Activated CD8-positive, alpha-beta T cell treated with anti-CD3 and anti-CD28 coated beads for 36 hours (primary cell): ENCODE measurements around the gene NAGS. TPM values are rescaled to one million over a fixed set of nuclear protein-coding genes. Genes with fewer than 3 reads are reported as not detected.
"Not testable (repeated sequence)": the region's sequence is repeated elsewhere in the genome, so short reads cannot be mapped to it uniquely, and the experiment has no call there.

ENCODE experiments used
- ATAC-seq: fragments of 200-7000 bp; cut with Tn5 transposase; one replicate; pipeline ENCODE4 v1.10.0; 2021; ENCODE audit warnings: mild to moderate bottlenecking, moderate library complexity
- CTCF ChIA-PET: fragments of 350-600 bp; sonication (Branson Sonifier 250); formaldehyde crosslinking; loops from one replicate; lab custom pipeline; 2021; ENCODE audit warnings: antibody characterized with exemption; lab: Charles Lee
- POLR2A ChIA-PET: fragments of 350-600 bp; sonication (Branson Sonifier 250); formaldehyde crosslinking; loops from one replicate; lab custom pipeline; 2021; ENCODE audit warnings: antibody characterized with exemption; lab: Charles Lee
- DNase-seq: peaks from one replicate; pipeline ENCODE4 v3.0.0-alpha.2; 2020
- H3K27ac Mint-ChIP-seq: one replicate; pipeline ENCODE4 v1.8.0; 2021; ENCODE audit warnings: mild to moderate bottlenecking, mixed read lengths
- H3K27me3 Mint-ChIP-seq: one replicate; pipeline ENCODE4 v1.8.0; 2021; ENCODE audit warnings: mixed read lengths
- H3K36me3 Mint-ChIP-seq: one replicate; pipeline ENCODE4 v1.8.0; 2021; ENCODE audit warnings: low read depth, mixed read lengths
- H3K4me1 Mint-ChIP-seq: one replicate; pipeline ENCODE4 v1.8.0; 2021; ENCODE audit warnings: low read depth, mixed read lengths
- H3K4me3 Mint-ChIP-seq: one replicate; pipeline ENCODE4 v1.8.0; 2021; ENCODE audit warnings: mild to moderate bottlenecking, moderate library complexity, mixed read lengths
- H3K9me3 Mint-ChIP-seq: one replicate; pipeline ENCODE4 v1.8.0; 2021; ENCODE audit warnings: mixed read lengths
- CTCF ChIP-seq: fragments of 200-600 bp; IDR thresholded peaks from one replicate; pipeline ENCODE4 v1.8.0; 2022; ENCODE audit warnings: antibody characterized with exemption, mild to moderate bottlenecking
- intact Hi-C: fragments of 100-400 bp; cut with micrococcal nuclease; formaldehyde crosslinking; loops from one replicate; pipeline ENCODE4 v1.10.0; 2022
- total RNA-seq, 2 experiments: library from RNA; stranded (reverse); gene quantifications; one replicate each; pipeline ENCODE4 v1.2.3, GENCODE V29; 2021

NAGS gene
- total RNA-seq, 2 experiments from 2014 or later = 1.7 to 2.4 TPM

DNA sequence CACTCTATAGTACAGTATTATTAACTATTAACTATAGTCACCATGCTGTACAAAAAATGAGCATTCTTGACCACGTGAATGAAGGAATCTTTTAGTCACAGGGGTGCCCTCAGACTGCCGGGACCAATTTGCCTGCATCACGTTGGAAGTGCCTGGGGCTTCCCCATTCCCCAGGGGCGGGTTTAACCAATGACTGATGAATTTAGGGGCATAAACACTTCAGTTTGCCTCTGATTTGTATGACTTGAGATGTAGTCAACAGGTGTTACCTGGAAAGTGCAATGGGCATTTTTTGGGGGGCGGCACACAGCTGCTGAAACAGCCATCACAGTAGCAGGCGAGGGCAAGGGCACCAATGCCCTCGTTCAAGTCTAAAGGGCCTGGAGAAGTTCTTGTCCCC lies 41.9 kb upstream of the NAGS start:
- TF ChIP-seq CTCF = no peak
- intact Hi-C loops = no loop called here
- ATAC-seq (no peak), DNase-seq (no peak)
- H3K27me3 Mint-ChIP-seq = peaks cover 8% of the 10 kb centered on the region
- no peaks in the 10 kb centered on the region for H3K9me3 Mint-ChIP-seq
- H3K36me3 Mint-ChIP-seq = no peaks in the 10 kb centered on the region
- no peak overlapping the region for H3K4me3 Mint-ChIP-seq
- ChIA-PET POLR2A (no interaction called here), CTCF (interaction anchor here (0.8 to 7.0 kb wide), 2 partner anchors 18 to 53 kb away, joined by 3 to 43 read pairs; partner anchors contain the start of gene PPY)
- H3K4me1 Mint-ChIP-seq = no peaks in the 10 kb centered on the region
- no peak overlapping the region for H3K27ac Mint-ChIP-seq

DNA sequence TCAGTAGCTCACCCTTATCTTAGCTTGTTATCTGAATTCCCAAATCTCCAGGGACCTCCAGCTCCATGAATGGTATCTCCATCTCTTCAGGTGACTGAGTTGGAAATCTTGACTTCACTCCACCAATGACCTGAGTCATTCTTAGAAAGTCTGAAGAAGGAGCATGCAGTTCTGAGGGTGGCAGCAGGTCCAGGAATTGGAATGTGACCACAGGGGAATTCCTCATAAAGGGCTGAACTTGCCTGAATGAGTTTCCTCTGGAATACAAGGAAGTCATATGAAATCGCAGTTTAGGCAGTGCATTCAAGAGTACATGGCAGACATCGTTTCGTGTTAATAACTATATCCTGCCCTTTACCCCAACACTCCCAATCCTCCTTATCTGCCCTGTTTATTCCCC lies 38.1 kb upstream of the NAGS start:
- no peak for TF ChIP-seq CTCF
- intact Hi-C loops = no loop called here
- no peak overlapping the region for H3K4me3 Mint-ChIP-seq
- H3K9me3 Mint-ChIP-seq = no peaks in the 10 kb centered on the region
- DNase-seq = no peak
- H3K27me3 Mint-ChIP-seq = peaks cover 6% of the 10 kb centered on the region
- H3K27ac Mint-ChIP-seq = no peak overlapping the region
- H3K36me3 Mint-ChIP-seq = no peaks in the 10 kb centered on the region
- CTCF ChIA-PET = interaction anchor here (0.8 to 1.3 kb wide), 2 partner anchors 22 to 24 kb away, joined by 3 read pairs; partner anchors contain the start of gene PPY
- no peak for ATAC-seq
- H3K4me1 Mint-ChIP-seq = no peaks in the 10 kb centered on the region
- POLR2A ChIA-PET = no interaction called here

DNA sequence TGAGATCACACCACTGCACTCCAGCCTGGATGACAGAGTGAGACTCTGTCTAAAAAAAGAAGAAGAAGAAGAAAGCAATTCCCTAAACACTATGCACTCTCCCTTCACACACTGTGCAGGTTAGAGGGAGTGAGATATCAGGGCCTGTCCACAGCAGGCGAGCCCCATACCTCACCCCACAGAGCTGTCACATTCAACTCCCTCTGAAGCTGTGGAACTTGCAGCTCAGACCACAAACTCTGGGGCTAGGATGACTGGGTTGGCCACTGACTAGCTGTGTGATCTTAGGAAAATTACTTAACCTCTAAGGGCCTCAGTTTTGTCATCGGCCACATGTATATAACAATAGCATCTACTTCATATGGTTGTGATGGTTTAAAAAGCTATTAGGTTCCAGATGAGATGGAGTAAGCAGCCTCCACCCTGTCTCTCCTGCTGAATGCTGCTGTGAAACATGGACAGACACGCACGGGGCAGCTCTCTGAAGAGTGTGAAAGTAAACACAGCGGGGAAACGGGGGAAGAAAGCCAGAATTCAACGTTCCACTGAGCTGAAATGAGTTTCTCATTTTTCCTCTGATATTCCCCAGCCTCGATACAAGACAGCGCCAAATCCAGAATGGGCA lies 37.1 kb upstream of the NAGS start:
- intact Hi-C loops = no loop called here
- CTCF ChIA-PET = interaction anchor here (1.2 to 1.6 kb wide), 4 partner anchors 23 to 88 kb away, joined by 3 read pairs; partner anchors contain the start of gene PPY
- Mint-ChIP-seq H3K4me1 (no peaks in the 10 kb centered on the region), H3K27ac (no peak overlapping the region), H3K36me3 (no peaks in the 10 kb centered on the region), H3K9me3 (no peaks in the 10 kb centered on the region), H3K4me3 (no peak overlapping the region), H3K27me3 (peaks cover 2% of the 10 kb centered on the region)
- DNase-seq = no peak
- no peak for ATAC-seq
- POLR2A ChIA-PET = no interaction called here
- no peak for TF ChIP-seq CTCF

DNA sequence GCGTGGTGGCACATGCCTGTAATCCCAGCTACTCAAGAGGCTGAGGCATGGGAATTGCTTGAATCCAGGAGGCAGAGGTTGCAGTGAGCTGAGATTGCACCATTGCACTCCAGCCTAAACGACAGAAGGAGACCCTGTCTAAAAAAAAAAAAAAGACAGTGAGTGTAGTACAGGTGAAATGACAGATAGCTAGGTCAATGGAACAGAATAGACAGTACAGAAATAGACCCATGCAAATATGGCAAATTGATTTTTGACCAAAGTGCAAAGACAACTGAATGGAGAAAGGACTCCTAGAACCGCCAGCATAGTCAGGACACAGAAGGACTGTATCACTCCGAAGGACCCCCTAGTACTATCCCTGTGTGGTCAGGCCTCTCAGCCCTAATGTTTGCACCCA lies 34.1 kb upstream of the NAGS start:
- no peak for TF ChIP-seq CTCF
- intact Hi-C loops = no loop called here
- Mint-ChIP-seq H3K4me3 (no peak overlapping the region), H3K36me3 (no peaks in the 10 kb centered on the region), H3K27ac (no peak overlapping the region), H3K4me1 (no peaks in the 10 kb centered on the region), H3K27me3 (peaks cover 3% of the 10 kb centered on the region), H3K9me3 (no peaks in the 10 kb centered on the region)
- POLR2A ChIA-PET = no interaction called here
- no peak for DNase-seq
- ATAC-seq = no peak
- CTCF ChIA-PET = interaction anchor here (0.7 to 2.1 kb wide), 4 partner anchors 20 to 92 kb away, joined by 3 to 8 read pairs (median 4); partner anchors contain the start of gene PPY

DNA sequence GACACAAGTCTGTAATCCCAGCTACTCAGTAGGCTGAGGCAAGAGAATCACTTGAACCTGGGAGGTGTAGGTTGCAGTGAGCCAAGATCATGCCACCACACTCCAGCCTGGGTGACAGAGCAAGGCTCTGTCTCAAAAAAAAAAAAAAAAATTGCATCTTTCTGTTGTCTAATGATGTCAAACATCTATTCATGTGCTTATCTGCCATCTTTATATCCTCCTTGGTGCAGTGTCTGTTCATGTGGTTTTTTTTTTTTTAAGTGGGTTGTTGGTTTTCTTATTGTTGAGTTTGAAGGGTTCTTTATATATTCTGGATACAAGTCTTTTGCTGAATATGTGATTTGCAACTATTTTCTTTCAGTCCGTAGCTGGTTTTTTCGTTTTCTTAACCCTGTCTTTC lies 33.0 kb upstream of the NAGS start:
- H3K36me3 Mint-ChIP-seq, H3K4me3 Mint-ChIP-seq, H3K27me3 Mint-ChIP-seq, intact Hi-C loops, ATAC-seq, H3K9me3 Mint-ChIP-seq, H3K27ac Mint-ChIP-seq, DNase-seq, H3K4me1 Mint-ChIP-seq: not testable (repeated sequence)
- ChIA-PET POLR2A (interaction anchor here (0.8 kb wide), 1 partner anchor 294 kb away, joined by 3 read pairs; no protein-coding TSS in a partner anchor), CTCF (interaction anchor here (1.2 to 1.9 kb wide), 3 partner anchors 23 to 125 kb away, joined by 3 to 8 read pairs (median 8); partner anchors contain the start of gene PPY)

DNA sequence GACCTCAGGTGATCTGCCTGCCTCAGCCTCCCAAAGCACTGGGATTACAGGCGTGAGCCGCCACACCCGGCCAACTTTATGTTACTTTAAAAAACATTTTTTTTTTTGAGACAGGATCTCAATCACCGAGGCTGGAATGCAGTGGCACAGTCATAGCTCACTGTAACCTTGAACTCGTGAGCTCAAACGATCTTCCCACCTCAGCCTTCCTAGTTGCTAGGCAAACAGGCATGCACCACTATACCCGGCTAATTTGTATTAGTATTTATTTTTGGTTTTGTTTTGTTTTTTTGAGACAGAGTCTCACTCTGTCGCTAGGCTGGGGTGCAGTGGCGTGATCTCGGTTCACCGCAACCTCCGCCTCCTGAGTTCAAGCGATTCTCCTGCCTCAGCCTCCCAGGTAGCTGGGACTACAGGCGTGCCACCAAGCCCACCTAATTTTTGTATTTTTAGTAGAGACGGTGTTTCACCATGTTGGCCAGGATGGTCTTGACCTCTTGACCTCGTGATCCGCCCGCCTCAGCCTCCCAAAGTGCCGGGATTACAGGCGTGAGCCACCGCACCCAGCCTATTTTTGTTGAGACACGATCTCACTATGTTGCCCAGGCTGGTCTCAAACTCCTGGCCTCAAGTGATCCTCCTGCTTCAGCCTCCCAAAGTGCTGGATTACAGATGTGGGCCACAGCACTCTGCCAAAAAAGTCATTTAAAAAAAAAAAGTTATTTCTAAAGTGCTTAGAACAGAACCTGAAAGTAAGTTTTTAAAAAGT lies 31.8 kb upstream of the NAGS start:
- H3K27ac Mint-ChIP-seq, H3K36me3 Mint-ChIP-seq, ATAC-seq, H3K4me1 Mint-ChIP-seq, H3K27me3 Mint-ChIP-seq, H3K4me3 Mint-ChIP-seq, H3K9me3 Mint-ChIP-seq, DNase-seq, intact Hi-C loops: not testable (repeated sequence)
- ChIA-PET CTCF (interaction anchor here (1.2 to 1.9 kb wide), 3 partner anchors 22 to 126 kb away, joined by 3 to 8 read pairs (median 8); partner anchors contain the start of gene PPY), POLR2A (interaction anchor here (1.2 kb wide), 1 partner anchor 56 kb away, joined by 4 read pairs; no protein-coding TSS in a partner anchor)
